Measurements from ENCODE around the gene HACD4.

HACD4 gene

DNA sequence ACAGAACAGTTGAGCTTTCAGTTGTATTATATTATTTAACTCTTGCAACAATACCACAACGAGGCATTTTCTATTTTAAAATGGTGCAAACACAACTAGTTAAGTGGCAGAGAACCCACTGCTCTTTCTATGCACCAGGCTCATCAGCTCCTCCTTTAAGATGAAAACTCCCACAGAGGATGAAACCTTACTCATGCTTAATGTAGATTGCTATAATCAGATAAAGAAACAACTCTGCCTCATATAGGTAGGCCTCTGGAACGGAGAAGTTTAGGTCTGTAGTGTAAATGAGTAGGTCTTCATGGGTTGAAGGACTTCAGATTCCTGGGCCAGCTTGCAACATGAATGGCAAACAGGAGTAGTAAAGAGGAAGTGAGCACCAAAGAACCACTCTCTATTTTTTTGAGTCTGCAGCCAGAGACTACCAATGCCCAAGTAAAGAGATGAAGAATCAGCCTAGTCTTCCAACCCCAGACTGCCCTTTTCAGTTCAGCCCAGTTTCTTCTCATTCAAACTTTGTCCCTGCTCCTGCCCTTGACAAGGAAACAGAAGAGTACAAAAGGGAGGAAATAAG lies 33.9 kb downstream of the HACD4 start:
- no peak overlapping the region for H3K4me3 ChIP-seq (ENCODE audit: low read depth, low read length)
- TF ChIP-seq CTCF (IDR thresholded peaks at IDR 0.05; ENCODE audit: low read depth, low read length): no peak

- no peak for TF ChIP-seq CTCF (IDR thresholded peaks at IDR 0.05; ENCODE audit: low read depth, low read length)
- H3K4me3 ChIP-seq (ENCODE audit: low read depth, low read length): no peak overlapping the region
Observed at GRCh38 chr9:20996809-20997208, 34.6 kb downstream of the HACD4 start.

- H3K4me3 ChIP-seq (ENCODE audit: low read depth, low read length): no peak overlapping the region
Observed at GRCh38 chr9:20995616-20996015, 35.8 kb downstream of the HACD4 start.

DNA sequence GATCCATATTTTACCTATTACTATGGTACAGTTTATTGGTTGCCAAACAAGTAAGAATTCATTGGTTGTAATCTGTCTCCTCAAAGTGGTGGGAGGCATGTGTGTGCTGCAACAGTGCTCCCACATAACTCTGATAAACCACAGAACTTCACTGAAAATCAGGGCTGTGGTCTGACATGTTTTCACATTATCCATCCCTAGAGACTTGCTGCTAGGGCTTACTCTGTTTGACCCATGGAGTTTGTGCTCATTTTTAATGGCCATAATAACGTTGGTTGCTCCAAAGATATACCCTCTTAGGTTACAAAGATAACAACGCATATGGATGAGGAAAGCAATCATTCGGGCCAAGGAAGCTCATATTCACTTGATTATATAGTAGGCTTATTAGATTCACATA lies 37.0 kb downstream of the HACD4 start:
- no peak overlapping the region for H3K4me3 ChIP-seq (ENCODE audit: low read depth, low read length)
- no peak for TF ChIP-seq CTCF (IDR thresholded peaks at IDR 0.05; ENCODE audit: low read depth, low read length)

More at GRCh38 chr9:20995616-20996015, 35.8 kb downstream of the HACD4 start:
- no peak for TF ChIP-seq CTCF (IDR thresholded peaks at IDR 0.05; ENCODE audit: low read depth, low read length)

GRCh38 chr9:20990867-20991266 lies 40.6 kb downstream of the HACD4 start:
- no peak overlapping the region for H3K4me3 ChIP-seq (ENCODE audit: low read depth, low read length)
- no peak for TF ChIP-seq CTCF (IDR thresholded peaks at IDR 0.05; ENCODE audit: low read depth, low read length)

- no peak for TF ChIP-seq CTCF (IDR thresholded peaks at IDR 0.05; ENCODE audit: low read depth, low read length)
- H3K4me3 ChIP-seq (ENCODE audit: low read depth, low read length): no peak overlapping the region
Observed at GRCh38 chr9:20989923-20990341, 41.5 kb downstream of the HACD4 start.

DNA sequence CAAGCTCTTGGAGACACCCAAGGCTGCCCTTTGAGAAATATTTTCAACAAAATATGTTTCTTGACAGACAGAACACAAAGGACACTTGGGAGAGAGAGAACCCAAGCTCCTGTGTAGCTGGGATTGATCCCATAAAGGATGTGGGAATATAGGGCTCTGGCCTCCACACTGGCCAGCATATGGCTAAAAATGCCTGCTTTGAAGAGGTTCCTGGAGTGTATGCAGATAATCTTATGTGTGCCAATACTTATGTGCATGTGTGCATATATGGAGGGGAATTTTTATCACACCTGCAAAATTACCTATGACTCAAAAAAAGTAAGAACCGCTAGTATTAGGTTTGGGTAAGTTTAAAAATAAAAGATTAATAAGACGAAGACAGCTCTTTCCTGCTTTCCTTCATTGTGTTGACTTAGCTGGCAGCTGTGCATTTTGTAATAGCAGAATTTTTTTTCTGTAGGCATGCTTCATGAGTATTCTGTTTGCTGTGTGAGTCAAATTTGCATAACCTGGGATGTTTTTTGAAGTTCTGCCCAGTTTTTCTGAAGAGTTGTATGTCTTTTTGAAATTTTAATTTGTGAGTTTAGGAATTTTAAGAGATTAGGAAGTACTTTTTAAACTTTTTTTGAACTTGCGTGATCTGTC lies 42.6 kb downstream of the HACD4 start:
- no peak for TF ChIP-seq CTCF (IDR thresholded peaks at IDR 0.05; ENCODE audit: low read depth, low read length)
- no peak overlapping the region for H3K4me3 ChIP-seq (ENCODE audit: low read depth, low read length)

All from WI38 (cell line).